ENCODE data around the gene TMTC1.

GRCh38 chr12:29534935-29535334, 248.8 kb downstream of the TMTC1 start:
- TF ChIP-seq POLR2A (IDR thresholded peaks at IDR 0.05) (no peak), CTCF (IDR thresholded peaks at IDR 0.05) (no peak)
